Muscle of leg (tissue), 11 donors: ENCODE data around the gene HABP2. TPM values are rescaled to one million over a fixed set of nuclear protein-coding genes. Genes with fewer than 3 reads are reported as not detected.

Experiments used
- DNase-seq: peaks from one replicate; pipeline ENCODE4 v3.0.0; 2013
- H3K27ac ChIP-seq: one replicate; pipeline ENCODE4 v1.5.1; 2013; ENCODE audit warnings: mild to moderate bottlenecking, low read length, control low read depth
- H3K27me3 ChIP-seq: one replicate; pipeline ENCODE4 v1.6.1; 2013; ENCODE audit warnings: low read length; ENCODE audit not compliant: control insufficient read depth, insufficient read depth
- H3K36me3 ChIP-seq: one replicate; pipeline ENCODE4 v1.6.1; 2013; ENCODE audit warnings: low read length; ENCODE audit not compliant: control insufficient read depth, insufficient read depth
- H3K4me1 ChIP-seq: one replicate; pipeline ENCODE4 v1.6.1; 2013; ENCODE audit warnings: low read length; ENCODE audit not compliant: control insufficient read depth, insufficient read depth
- H3K4me3 ChIP-seq: one replicate; pipeline ENCODE4 v1.5.1; 2013; ENCODE audit warnings: low read length, control low read depth
- H3K9me3 ChIP-seq: replicated peaks from 2 replicates; pipeline ENCODE4 v1.6.1; 2013; ENCODE audit warnings: low read depth, low read length; ENCODE audit not compliant: control insufficient read depth
- WGBS: methylation state at CpG from one replicate; pipeline ENCODE4 v1.1.5; 2013; ENCODE audit warnings: missing lambda C conversion rate; ENCODE audit not compliant: insufficient coverage; 5-methylcytosine and 5-hydroxymethylcytosine counted together
- polyA plus RNA-seq, 8 donors: library from polyadenylated mRNA; unstranded; fragments of 120-200 nt; gene quantifications; one replicate each; pipeline versions ENCODE4 v1.2.1 to v1.2.3, GENCODE V29; 2013; ENCODE audit warnings: inconsistent platforms in 1 of 8, low replicate concordance in 1 of 8; ENCODE audit not compliant: insufficient read length in 8 of 8, insufficient read depth in 1 of 8
- total RNA-seq: library from RNA; stranded (reverse); fragments of 120-200 nt; gene quantifications from one replicate; pipeline ENCODE4 v1.2.4, GENCODE V29; 2013

HABP2 gene
- total and polyA plus RNA-seq, 9 donors = 0.04 to 1.1 (median 0.09) TPM; not detected in 2

DNA sequence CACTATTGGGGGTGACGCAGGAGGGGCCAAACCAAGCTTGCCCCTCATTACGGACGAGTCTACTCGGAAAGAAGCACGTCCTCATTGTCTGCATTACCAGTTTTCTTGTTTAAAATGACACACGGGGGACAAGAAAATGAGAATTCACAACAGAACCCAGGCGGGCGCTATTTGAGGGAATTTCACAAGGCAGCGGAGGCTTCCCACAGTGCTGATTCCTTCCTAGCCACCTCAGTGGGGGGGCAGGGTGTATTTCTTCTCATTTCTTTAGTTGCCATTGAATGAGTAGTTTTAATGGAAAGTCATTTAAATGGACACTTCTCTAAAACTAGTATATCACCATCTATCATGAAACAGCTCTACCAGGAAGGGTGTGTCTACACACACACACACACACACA, 68.1 kb downstream of the HABP2 start:
- Histone ChIP-seq H3K27ac (no peak overlapping the region), H3K4me3 (no peak overlapping the region), H3K9me3 (no peaks in the 10 kb centered on the region), H3K4me1 (no peaks in the 10 kb centered on the region), H3K27me3 (peaks cover 28% of the 10 kb centered on the region), H3K36me3 (no peaks in the 10 kb centered on the region)
- 50% methylated on average over 2 of the region's 9 CpGs for WGBS
- no peak for DNase-seq

DNA sequence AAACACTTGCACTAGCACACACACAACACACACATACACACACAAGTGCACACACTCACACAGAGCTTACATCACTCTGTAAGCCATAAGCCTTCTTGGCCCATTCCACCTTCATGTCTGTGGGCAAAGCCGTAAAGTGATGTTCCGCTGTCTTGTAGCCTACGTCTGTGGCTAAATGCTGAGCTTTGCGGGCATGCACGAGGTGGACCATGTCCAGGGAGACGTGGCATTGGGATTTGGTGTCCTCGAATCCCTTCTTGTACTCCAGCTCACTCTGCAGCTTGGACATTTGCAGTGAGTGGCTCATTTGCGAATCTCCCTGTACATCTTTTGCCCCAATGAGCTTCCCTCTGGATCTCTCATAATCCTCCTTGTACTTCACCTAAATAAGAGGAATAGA, 68.9 kb downstream of the HABP2 start:
- DNase-seq = no peak
- no peak overlapping the region for H3K27ac ChIP-seq
- H3K27me3 ChIP-seq = peaks cover 30% of the 10 kb centered on the region
- no peak overlapping the region for H3K4me3 ChIP-seq
- 60% methylated on average over 7 of the region's 8 CpGs for WGBS
- no peaks in the 10 kb centered on the region for H3K9me3 ChIP-seq
- no peaks in the 10 kb centered on the region for H3K36me3 ChIP-seq
- H3K4me1 ChIP-seq = peaks cover 5% of the 10 kb centered on the region

DNA sequence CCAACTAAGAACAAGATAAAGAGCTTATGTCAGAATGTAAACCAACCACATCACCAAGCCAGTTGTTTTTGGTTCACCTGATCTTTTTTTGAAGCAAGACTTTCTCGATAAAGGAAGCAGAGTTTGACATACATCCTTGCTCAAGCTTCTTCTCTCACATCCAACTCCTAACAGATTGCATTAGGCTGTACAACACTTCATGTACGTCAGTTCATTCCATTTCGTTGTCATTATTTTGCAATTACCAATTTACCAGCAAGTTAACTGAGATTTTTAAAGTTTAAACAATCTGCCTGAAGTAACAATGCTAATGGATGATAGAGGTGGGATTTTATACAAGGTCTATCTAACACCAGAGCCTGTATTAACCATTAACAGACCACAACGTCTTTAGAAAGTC, 70.0 kb downstream of the HABP2 start:
- peaks cover 8% of the 10 kb centered on the region for H3K4me1 ChIP-seq
- H3K4me3 ChIP-seq = no peak overlapping the region
- no peaks in the 10 kb centered on the region for H3K36me3 ChIP-seq
- DNase-seq = no peak
- no peak overlapping the region for H3K27ac ChIP-seq
- H3K27me3 ChIP-seq = peaks cover 25% of the 10 kb centered on the region
- WGBS = 63% methylated on average over 1 of the region's 4 CpGs
- H3K9me3 ChIP-seq = no peaks in the 10 kb centered on the region

DNA sequence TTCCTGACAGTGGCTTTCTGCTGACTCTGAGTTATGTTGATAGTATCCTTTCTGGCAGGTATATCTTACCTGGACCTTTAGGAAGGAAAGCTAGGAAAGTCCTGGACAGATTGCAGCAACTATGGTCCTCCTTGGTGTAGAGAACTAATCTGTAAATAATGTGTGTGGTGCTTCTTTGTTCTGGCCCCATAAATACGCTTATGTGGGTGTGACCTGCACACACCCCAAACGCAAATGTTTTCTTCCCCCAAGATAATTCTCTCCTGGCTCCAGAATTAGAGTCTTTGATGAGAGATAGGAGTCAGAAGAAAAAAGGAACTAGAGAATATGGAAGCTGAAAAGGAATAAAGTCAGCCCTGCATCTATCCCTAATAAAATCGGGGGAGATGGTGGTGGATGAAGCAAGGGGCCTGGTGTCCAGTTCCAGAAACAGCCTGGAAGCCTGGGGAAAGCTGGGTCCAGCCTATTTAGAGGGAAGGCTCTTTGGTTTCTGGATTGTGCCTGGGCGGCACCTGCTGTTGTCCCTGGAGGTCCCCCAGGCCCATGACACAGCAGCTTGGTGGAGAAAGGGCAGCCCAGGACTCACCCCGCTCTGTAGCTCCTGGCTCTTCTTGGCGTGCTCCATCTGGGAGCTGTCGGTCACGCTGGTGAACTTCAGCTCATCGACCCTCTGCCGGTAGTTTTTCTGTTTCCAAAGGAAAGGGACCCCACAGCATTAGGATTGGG, 72.8 kb downstream of the HABP2 start:
- H3K27me3 ChIP-seq = peaks cover 25% of the 10 kb centered on the region
- peaks cover 8% of the 10 kb centered on the region for H3K4me1 ChIP-seq
- H3K4me3 ChIP-seq = no peak overlapping the region
- no peaks in the 10 kb centered on the region for H3K9me3 ChIP-seq
- H3K36me3 ChIP-seq = no peaks in the 10 kb centered on the region
- WGBS = 85% methylated on average over 7 of the region's 10 CpGs
- H3K27ac ChIP-seq = no peak overlapping the region
- no peak for DNase-seq

DNA sequence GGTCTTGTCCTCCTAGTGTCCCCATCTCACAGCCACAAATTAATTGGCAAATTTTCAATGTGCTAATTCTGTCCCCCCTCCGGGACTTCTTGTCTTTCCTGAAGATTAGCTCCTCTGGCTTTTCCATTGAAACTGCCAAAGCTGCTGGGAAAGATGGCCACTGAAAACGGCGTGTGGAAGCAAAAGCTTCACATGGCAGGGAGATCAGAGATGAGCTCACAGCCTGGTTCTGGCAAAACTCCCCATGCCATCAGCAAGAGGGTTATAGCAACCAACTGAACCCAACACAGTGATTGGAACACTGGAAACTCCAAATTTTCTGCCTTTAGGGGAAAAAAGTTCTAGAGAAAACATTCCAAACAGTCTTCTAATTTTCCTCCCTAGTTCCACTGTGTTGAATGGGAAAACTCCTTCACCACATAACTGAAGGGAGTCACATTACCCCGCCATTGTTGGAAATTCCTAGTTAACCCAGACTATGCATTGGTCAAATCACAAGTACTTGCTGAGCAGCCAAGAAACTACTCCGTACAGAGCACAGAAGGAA, 74.0 kb downstream of the HABP2 start:
- no peak overlapping the region for H3K27ac ChIP-seq
- peaks cover 8% of the 10 kb centered on the region for H3K4me1 ChIP-seq
- no peak overlapping the region for H3K4me3 ChIP-seq
- WGBS = 50% methylated on average over 3 of the region's 5 CpGs
- peak; percentile 10 for DNase-seq
- H3K9me3 ChIP-seq = no peaks in the 10 kb centered on the region
- H3K36me3 ChIP-seq = no peaks in the 10 kb centered on the region
- peaks cover 21% of the 10 kb centered on the region for H3K27me3 ChIP-seq

DNA sequence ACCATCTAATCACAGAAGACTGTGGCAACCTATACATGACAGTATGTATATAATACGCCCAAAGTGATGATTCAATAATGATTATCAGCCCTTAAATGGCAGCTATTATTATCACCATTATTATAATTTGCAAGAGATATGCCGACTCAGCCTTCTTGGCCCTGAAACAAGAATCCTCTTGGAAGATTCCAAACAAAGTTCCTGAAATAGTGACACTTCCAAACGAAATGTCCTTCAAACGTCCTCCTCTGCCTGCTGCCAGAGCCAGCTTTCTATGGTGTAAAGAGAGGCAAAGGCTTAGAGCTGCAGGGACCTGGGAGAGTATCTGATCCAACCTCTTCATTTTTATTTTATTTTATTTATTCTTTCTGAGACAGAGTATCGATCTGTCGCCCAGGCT, 75.0 kb downstream of the HABP2 start:
- Histone ChIP-seq H3K4me3 (no peak overlapping the region), H3K4me1 (peaks cover 8% of the 10 kb centered on the region), H3K36me3 (no peaks in the 10 kb centered on the region), H3K9me3 (no peaks in the 10 kb centered on the region), H3K27me3 (peaks cover 21% of the 10 kb centered on the region), H3K27ac (no peak overlapping the region)
- DNase-seq = peak; percentile 20
- WGBS = 20% methylated on average over 1 of the region's 6 CpGs

DNA sequence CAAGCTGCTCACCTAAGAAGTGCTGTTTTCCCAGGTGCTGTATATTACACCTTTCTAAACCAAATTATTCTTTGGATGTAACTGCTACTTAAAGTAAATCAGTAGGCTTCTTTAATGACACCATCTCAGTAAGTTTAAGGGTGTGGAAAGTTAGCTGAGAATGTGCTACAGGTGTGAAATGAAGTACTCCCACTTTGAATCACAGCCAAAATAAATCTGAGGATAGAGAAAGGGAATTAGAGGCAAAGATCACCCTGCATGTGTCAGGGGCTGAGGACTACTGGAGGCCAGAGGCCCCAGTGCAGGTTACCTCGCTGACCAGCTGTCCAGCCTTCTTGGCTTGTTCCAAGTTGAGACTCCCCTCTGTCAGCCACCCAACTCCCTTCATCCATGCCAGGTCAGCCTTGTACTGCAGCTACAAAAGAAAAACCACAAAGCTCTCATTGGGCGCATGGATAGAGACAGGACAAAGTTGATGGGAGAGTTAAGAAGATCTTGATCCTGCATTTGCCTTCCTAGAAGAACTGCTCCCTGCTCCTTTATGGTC, 75.8 kb downstream of the HABP2 start:
- Histone ChIP-seq H3K27ac (no peak overlapping the region), H3K9me3 (no peaks in the 10 kb centered on the region), H3K36me3 (no peaks in the 10 kb centered on the region), H3K27me3 (peaks cover 18% of the 10 kb centered on the region), H3K4me3 (no peak overlapping the region), H3K4me1 (peaks cover 8% of the 10 kb centered on the region)
- DNase-seq = no peak
- no CpG with 5 or more reads among the region's 2 CpGs for WGBS

DNA sequence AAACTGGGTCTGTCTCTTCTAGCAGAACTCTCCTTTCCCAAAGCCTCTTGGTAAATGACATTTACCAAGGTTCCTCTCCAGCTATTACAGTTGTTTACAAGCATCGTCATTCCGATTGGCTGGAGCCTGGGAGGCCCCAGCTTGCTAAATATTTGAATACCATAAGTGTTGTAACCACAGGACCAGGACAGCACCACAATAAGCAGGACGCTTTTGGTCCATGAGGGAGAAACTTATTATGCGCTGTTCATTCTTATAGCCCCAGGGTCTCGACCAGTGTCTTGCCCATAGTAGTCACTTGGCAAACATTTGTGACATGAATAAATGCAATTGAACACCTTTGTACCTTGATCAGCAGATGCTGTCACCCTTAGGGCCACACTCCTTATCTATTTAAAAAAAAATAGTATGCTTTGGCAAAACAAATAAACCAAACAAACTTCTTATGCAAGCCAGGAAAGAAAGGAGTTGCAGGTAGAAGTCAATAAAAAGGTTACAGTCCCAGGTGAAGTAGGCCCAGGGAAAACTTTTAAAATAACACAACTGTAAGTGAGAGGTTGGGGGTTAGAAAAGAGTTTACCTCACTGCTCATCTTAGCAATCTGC, 78.2 kb downstream of the HABP2 start:
- peaks cover 8% of the 10 kb centered on the region for H3K4me1 ChIP-seq
- 88% methylated on average over 2 of the region's 5 CpGs for WGBS
- H3K36me3 ChIP-seq = no peaks in the 10 kb centered on the region
- no peak overlapping the region for H3K27ac ChIP-seq
- H3K9me3 ChIP-seq = no peaks in the 10 kb centered on the region
- DNase-seq = no peak
- peaks cover 3% of the 10 kb centered on the region for H3K27me3 ChIP-seq
- H3K4me3 ChIP-seq = no peak overlapping the region

DNA sequence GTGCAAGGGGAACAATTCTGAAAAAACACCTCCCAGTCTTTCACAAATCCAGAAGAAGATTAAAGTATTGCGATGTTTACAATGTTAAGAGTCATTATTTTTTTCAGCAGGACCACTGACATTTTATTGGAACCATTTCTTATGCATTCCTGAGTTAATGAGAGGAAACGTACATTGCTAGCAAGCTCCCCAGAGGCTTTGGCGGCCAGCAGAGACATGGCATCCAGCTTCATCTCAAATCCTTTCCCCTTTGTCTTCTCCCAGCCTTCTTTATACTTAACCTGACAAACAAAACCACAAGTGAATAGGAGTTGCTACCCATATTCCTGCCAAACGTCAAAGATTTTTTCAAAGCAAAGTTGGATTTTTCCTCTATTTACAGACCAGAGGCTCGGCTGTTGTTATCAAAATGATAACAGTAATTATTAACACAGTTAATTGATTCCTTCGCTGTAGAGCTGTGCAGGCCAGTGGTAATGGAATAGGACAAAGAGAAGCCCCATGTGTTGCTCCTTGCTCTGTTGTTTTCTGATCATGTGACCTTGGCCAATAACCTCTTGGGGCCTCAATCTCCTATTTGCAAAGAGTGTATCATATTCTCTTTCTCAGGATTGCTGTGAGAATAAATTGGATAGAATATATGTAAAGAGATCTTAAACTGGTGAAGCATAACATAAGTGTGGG, 79.0 kb downstream of the HABP2 start:
- Histone ChIP-seq H3K4me1 (peaks cover 3% of the 10 kb centered on the region), H3K36me3 (no peaks in the 10 kb centered on the region), H3K27ac (no peak overlapping the region), H3K9me3 (no peaks in the 10 kb centered on the region), H3K4me3 (no peak overlapping the region), H3K27me3 (peaks cover under 1% of the 10 kb centered on the region)
- WGBS = 31% methylated on average over 2 of the region's 6 CpGs
- DNase-seq = no peak
